Measurements from ENCODE around the gene ERBB4.

DNA sequence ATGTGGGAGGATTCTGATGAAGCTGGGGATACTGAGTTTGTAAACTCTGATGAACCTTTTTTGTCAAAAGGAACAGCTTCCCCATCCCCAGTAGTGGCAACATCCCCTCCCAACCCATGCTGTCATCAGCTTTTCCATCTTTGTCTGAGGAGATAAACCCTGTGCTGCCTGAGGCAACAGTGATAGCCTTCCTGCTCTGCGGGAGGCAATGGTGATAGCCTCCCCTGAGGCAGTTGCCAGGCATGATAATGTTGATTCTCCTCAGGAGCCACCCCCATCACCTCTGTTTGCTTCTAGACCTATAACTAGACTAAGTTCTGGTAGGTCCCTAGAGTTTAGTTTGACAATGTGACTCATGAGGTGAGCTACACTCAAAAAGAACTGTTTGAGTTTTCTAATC lies 97.5 kb downstream of the ERBB4 start:
- TF ChIP-seq POLR2A (IDR thresholded peaks at IDR 0.05), result no peak
- TF ChIP-seq, protein P1, sequence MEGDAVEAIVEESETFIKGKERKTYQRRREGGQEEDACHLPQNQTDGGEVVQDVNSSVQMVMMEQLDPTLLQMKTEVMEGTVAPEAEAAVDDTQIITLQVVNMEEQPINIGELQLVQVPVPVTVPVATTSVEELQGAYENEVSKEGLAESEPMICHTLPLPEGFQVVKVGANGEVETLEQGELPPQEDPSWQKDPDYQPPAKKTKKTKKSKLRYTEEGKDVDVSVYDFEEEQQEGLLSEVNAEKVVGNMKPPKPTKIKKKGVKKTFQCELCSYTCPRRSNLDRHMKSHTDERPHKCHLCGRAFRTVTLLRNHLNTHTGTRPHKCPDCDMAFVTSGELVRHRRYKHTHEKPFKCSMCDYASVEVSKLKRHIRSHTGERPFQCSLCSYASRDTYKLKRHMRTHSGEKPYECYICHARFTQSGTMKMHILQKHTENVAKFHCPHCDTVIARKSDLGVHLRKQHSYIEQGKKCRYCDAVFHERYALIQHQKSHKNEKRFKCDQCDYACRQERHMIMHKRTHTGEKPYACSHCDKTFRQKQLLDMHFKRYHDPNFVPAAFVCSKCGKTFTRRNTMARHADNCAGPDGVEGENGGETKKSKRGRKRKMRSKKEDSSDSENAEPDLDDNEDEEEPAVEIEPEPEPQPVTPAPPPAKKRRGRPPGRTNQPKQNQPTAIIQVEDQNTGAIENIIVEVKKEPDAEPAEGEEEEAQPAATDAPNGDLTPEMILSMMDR (IDR thresholded peaks at IDR 0.05), result no peak
